Lung (tissue), 12 donors: ENCODE data around the gene USP12. TPM values are rescaled to one million over a fixed set of nuclear protein-coding genes. Genes with fewer than 3 reads are reported as not detected.

Source experiments
- ATAC-seq: fragments of 200-7000 bp; cut with Tn5 transposase; one replicate; pipeline ENCODE4 v1.9.1; 2020; ENCODE audit warnings: moderate number of reproducible peaks; ENCODE audit not compliant: insufficient read depth, low FRiP score
- DNase-seq, 3 donors: peaks; one replicate each; pipeline ENCODE4 v3.0.0-alpha.2; 2013 to 2017
- H3K27ac ChIP-seq, 2 donors: one replicate each; pipeline ENCODE4 v1.5.1; 2013; ENCODE audit warnings: mild to moderate bottlenecking in 2 of 2, moderate library complexity in 2 of 2, control low read depth in 1 of 2, inconsistent platforms in 1 of 2, low read depth in 1 of 2, low read length in 1 of 2
- H3K27me3 ChIP-seq, 3 donors: one replicate each; pipeline ENCODE4 v1.5.1; 2013; ENCODE audit warnings: low read length in 2 of 3; ENCODE audit not compliant: control insufficient read depth in 3 of 3, insufficient read depth in 3 of 3
- H3K36me3 ChIP-seq, 4 donors: one replicate each; pipeline ENCODE4 v1.5.1; 2013; ENCODE audit warnings: low read length in 4 of 4, mild to moderate bottlenecking in 1 of 4, moderate library complexity in 1 of 4; ENCODE audit not compliant: control insufficient read depth in 4 of 4, insufficient read depth in 4 of 4
- H3K4me1 ChIP-seq, 5 donors: one replicate each; pipeline ENCODE4 v1.5.1; 2013; ENCODE audit warnings: low read length in 5 of 5, mild to moderate bottlenecking in 2 of 5, moderate library complexity in 1 of 5; ENCODE audit not compliant: control insufficient read depth in 5 of 5, insufficient read depth in 5 of 5
- H3K4me3 ChIP-seq: one replicate; pipeline ENCODE4 v1.5.1; 2013; ENCODE audit warnings: mild to moderate bottlenecking, control low read depth, moderate library complexity
- H3K9ac ChIP-seq, 2 donors: one replicate each; pipeline ENCODE4 v1.5.1; 2013; ENCODE audit warnings: low read length in 2 of 2, control low read depth in 1 of 2; ENCODE audit not compliant: insufficient read depth in 1 of 2
- H3K9me3 ChIP-seq, 4 donors: one replicate each; pipeline ENCODE4 v1.5.1; 2013; ENCODE audit warnings: low read length in 3 of 4, mild to moderate bottlenecking in 1 of 4, moderate library complexity in 1 of 4; ENCODE audit not compliant: control insufficient read depth in 4 of 4, insufficient read depth in 3 of 4
- WGBS, 2 donors: extraction: QIAGEN DNeasy Blood & Tissue Kit; methylation state at CpG; one replicate each; pipeline ENCODE4 v1.1.7; 2013; 5-methylcytosine and 5-hydroxymethylcytosine counted together
- polyA plus RNA-seq, 2 donors: library from polyadenylated mRNA; stranded (reverse); fragments of 200-250 nt; gene quantifications; one replicate each; pipeline ENCODE4 v1.2.1, GENCODE V29; 2013
- total RNA-seq, 2 donors: library from RNA; depleted of rRNA in 1 of 2; stranded (reverse); fragments of >200 nt in 1 of 2; gene quantifications; one replicate each; pipeline ENCODE4 v1.2.1, GENCODE V29; 2014 to 2021
- TF ChIP-seq, protein P1 (sequence below): IDR thresholded peaks from 2 replicates; pipeline ENCODE4 v1.5.1; 2012; ENCODE audit warnings: mild to moderate bottlenecking; ENCODE audit errors: control extremely low read depth, extremely low read depth
- donor health status: control.
- donor health status: control.
- donor health status: Bipolar disorder and iron deficiency.
- donor health status: healthy.
- donor health status: DM: yes; HTN: yes; CAD: no.

The USP12 gene
- total and polyA plus RNA-seq, 4 donors: 12.6 to 60.0 (median 19.2) TPM

DNA sequence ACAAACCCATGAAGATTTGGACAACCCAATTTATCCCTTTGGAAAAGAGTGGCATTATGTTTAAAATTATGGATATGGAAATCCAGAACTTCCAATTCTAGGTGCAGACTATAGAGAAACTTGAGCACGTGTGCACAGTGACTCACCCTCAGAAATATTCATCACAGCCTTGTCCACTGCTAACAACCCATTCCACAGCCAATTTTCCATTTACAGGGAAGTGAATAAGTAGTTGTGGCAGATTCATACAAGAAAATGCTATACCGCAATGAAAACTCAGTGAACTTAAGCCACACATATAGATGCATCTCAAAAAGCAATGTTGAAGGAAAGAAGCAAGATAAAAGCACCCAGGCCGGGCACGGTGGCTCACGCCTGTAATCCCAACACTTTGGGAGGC, 133.3 kb downstream of the USP12 start:
- no peaks in the 10 kb centered on the region for H3K27me3 ChIP-seq
- no peak overlapping the region for H3K4me3 ChIP-seq
- WGBS, 2 donors: 83 to 95% methylated on average over 5 of the region's 5 CpGs
- peaks cover 0 to 17% (median 0%) of the 10 kb centered on the region in 5 donors for H3K4me1 ChIP-seq
- DNase-seq (no peak), ATAC-seq (no peak)
- no peaks in the 10 kb centered on the region for H3K9me3 ChIP-seq
- H3K36me3 ChIP-seq: no peaks in the 10 kb centered on the region
- TF ChIP-seq, protein P1, sequence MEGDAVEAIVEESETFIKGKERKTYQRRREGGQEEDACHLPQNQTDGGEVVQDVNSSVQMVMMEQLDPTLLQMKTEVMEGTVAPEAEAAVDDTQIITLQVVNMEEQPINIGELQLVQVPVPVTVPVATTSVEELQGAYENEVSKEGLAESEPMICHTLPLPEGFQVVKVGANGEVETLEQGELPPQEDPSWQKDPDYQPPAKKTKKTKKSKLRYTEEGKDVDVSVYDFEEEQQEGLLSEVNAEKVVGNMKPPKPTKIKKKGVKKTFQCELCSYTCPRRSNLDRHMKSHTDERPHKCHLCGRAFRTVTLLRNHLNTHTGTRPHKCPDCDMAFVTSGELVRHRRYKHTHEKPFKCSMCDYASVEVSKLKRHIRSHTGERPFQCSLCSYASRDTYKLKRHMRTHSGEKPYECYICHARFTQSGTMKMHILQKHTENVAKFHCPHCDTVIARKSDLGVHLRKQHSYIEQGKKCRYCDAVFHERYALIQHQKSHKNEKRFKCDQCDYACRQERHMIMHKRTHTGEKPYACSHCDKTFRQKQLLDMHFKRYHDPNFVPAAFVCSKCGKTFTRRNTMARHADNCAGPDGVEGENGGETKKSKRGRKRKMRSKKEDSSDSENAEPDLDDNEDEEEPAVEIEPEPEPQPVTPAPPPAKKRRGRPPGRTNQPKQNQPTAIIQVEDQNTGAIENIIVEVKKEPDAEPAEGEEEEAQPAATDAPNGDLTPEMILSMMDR: no peak
- H3K27ac ChIP-seq: no peak overlapping the region
- no peak overlapping the region for H3K9ac ChIP-seq

DNA sequence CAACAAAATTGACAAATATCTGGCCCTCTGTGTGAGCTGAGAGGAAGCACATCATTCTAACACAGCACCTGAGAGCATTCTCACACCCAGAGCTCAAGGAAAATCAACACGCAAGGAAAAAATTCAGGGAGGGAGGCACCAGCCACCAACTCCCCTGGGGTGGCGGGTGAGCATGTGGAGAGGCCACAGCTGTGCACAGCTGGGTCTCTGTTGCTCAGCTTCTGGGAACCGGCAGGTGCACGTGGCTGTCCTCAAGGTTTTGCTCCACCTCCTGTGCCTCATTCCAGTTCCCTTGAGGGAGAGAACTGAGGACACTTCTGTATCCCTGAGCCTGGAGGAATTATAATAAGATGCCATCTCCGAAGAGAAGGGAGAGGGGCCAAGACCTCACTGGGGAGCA, 134.0 kb downstream of the USP12 start:
- no peak overlapping the region for H3K27ac ChIP-seq
- peaks cover 0 to 17% (median 0%) of the 10 kb centered on the region in 5 donors for H3K4me1 ChIP-seq
- no peaks in the 10 kb centered on the region for H3K36me3 ChIP-seq
- no peak for DNase-seq
- H3K4me3 ChIP-seq: no peak overlapping the region
- TF ChIP-seq, protein P1: no peak
- 83 to 86% methylated on average over 5 of the region's 5 CpGs for WGBS, 2 donors
- no peak overlapping the region for H3K9ac ChIP-seq
- ATAC-seq: no peak
- H3K9me3 ChIP-seq: no peaks in the 10 kb centered on the region
- H3K27me3 ChIP-seq: no peaks in the 10 kb centered on the region

DNA sequence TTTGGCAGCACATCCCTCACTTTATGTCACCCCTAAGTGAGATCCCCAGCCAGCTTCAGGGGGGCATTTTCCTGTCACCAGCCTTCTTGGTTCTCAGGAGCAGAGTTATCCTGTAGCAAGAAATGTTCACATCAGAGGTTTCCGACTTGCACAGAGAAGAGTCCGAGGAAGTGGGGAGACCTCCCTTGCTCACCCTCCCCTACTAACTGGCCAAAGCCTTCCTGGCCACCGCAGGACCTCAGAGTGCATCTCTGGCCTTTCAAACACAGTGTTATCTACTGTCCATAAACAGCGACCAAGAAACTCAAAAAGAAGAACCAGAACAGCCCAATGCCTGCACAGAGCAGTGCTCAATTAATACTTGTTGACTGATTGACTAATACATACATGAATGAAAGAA, 134.4 kb downstream of the USP12 start:
- TF ChIP-seq, protein P1: no peak
- no peak overlapping the region for H3K4me3 ChIP-seq
- H3K27me3 ChIP-seq: no peaks in the 10 kb centered on the region
- no peaks in the 10 kb centered on the region for H3K36me3 ChIP-seq
- no peak overlapping the region for H3K9ac ChIP-seq
- H3K9me3 ChIP-seq: no peaks in the 10 kb centered on the region
- no peak overlapping the region for H3K27ac ChIP-seq
- peaks cover 0 to 17% (median 0%) of the 10 kb centered on the region in 5 donors for H3K4me1 ChIP-seq
- 69 to 85% methylated on average over 4 of the region's 4 CpGs for WGBS, 2 donors
- DNase-seq (no peak), ATAC-seq (no peak)
